ENCODE results near the gene IL16. TPM values are rescaled to one million over a fixed set of nuclear protein-coding genes. Genes with fewer than 3 reads are reported as not detected.
A peak's percentile ranks its signal among the peaks of the same experiment; 100 is the strongest.

Gene IL16
- 100 to 1,000 TPM in 2 of 3 donors, 10 to 100 TPM in 1; 98.1 to 153 (median 114) TPM for total RNA-seq
- 140 TPM for total RNA-seq (2013)

DNA sequence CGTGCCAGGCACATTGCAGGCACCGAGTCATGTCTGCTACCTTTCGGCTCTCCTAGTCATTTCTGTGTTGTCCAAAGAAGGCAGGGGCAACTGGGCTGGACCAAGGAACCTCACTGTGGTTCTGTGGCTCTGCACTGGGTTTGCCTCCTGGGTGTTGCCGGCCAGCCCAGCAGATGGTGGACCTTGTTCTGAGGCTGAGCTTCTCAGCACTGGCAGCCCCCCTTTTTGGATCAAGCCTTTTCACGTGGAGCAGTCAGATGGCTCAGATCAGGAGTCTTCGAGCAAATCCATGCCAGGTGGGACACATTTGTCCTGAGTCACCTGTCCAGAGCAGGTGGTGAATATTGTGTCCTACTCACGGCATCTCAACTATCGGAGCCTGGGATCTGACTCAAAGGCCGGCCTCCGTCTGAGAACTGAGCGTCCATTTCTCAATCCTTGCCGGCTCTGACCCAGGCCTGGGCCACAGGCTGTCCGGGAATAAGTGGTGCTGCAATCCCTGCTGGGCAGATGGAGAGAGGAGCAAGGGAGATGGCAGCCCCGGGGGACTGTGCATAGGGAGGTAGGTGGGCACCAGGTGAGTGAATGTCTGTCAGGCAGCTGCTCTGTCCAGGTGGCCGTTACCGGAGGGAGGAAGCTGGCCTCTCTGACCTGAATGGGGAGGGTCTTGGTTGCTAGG lies at the start of gene IL16:
Gene IL16, plus strand, starts transcription at position 304 of the 679 bp plus-strand sequence. CDS start 28,521 bp downstream, outside the sequence.
- H3K4me3 ChIP-seq (ENCODE audit: low read length), result no peak within 1 kb of the TSS
- 87% methylated on average over 16 of the region's 16 CpGs for WGBS (ENCODE audit: insufficient coverage)
- H3K27ac Mint-ChIP-seq, result peak within 1 kb of the TSS in 1 of 2 donors; percentile 64

DNA sequence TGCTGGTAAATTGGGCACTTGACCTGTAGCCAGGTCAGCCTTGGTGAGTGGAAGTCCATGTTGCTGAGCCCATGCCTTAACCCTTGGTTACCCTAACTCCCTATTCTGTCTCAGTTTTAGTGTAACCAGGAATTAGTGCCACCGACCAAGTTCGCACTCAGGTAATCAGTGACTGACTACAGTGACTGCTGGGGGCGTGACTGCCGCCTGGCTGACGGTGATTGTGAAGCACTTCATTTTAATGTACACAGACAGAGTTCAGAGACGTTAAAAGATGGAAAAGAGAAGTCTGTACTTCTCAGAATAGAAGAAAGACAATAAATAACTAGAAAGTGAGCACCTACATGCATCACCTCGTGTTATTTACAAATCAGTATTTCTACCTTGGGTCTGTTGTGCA lies 45.3 kb upstream of the IL16 start:
- H3K27ac ChIP-seq (ENCODE audit: low read length), result no peak overlapping the region
- H3K9me3 ChIP-seq (ENCODE audit: control insufficient read depth, insufficient read depth, low read length), result no peaks in the 10 kb centered on the region
- H3K4me3 Mint-ChIP-seq, result no peak overlapping the region
- TF ChIP-seq CTCF (IDR thresholded peaks at IDR 0.05), result no peak
- no peaks in the 10 kb centered on the region for H3K36me3 ChIP-seq (ENCODE audit: control insufficient read depth, insufficient read depth, low read length)
- peaks cover 8 to 27% of the 10 kb centered on the region in 2 donors for H3K27me3 Mint-ChIP-seq (ENCODE audit: low read depth in 2 of 2)
- WGBS (ENCODE audit: insufficient coverage), result 93% methylated on average over 6 of the region's 7 CpGs
- no peaks in the 10 kb centered on the region for H3K4me1 ChIP-seq (ENCODE audit: control insufficient read depth, insufficient read depth, low read length)
- intact Hi-C loops (cut with micrococcal nuclease), result no loop called here
- H3K36me3 Mint-ChIP-seq, result no peaks in the 10 kb centered on the region
- H3K27ac Mint-ChIP-seq, result no peak overlapping the region
- ATAC-seq, result no peak
- no peak overlapping the region for H3K4me3 ChIP-seq (ENCODE audit: low read length)
- DNase-seq, result no peak
- no peaks in the 10 kb centered on the region for H3K4me1 Mint-ChIP-seq
- no peaks in the 10 kb centered on the region for H3K27me3 ChIP-seq (ENCODE audit: control insufficient read depth, insufficient read depth, low read length)
- H3K9me3 Mint-ChIP-seq, result no peaks in the 10 kb centered on the region

More for the DNA sequence above, at the start of gene IL16:
- no peak for TF ChIP-seq CTCF (IDR thresholded peaks at IDR 0.05)
- Histone ChIP-seq H3K36me3 (ENCODE audit: control insufficient read depth, insufficient read depth, low read length) (no peaks in the 10 kb centered on the region), H3K27me3 (ENCODE audit: control insufficient read depth, insufficient read depth, low read length) (no peaks in the 10 kb centered on the region), H3K27ac (ENCODE audit: low read length) (no peak within 1 kb of the TSS), H3K9me3 (ENCODE audit: control insufficient read depth, insufficient read depth, low read length) (no peaks in the 10 kb centered on the region), H3K4me1 (ENCODE audit: control insufficient read depth, insufficient read depth, low read length) (peaks cover 6% of the 10 kb centered on the region)
- Mint-ChIP-seq H3K4me3 (no peak within 1 kb of the TSS), H3K4me1 (peaks cover 12 to 13% of the 10 kb centered on the region in 2 donors), H3K36me3 (no peaks in the 10 kb centered on the region), H3K9me3 (no peaks in the 10 kb centered on the region), H3K27me3 (ENCODE audit: low read depth in 2 of 2) (peaks cover 0 to 2% of the 10 kb centered on the region in 2 donors)
- no peak for DNase-seq
- no peak for ATAC-seq
- intact Hi-C loops (cut with micrococcal nuclease), result no loop called here

- Mint-ChIP-seq H3K36me3 (no peaks in the 10 kb centered on the region), H3K9me3 (no peaks in the 10 kb centered on the region), H3K27me3 (ENCODE audit: low read depth in 2 of 2) (peaks cover 8 to 36% of the 10 kb centered on the region in 2 donors), H3K4me3 (no peak overlapping the region), H3K4me1 (peaks cover 0 to 4% of the 10 kb centered on the region in 2 donors), H3K27ac (no peak overlapping the region)
- Histone ChIP-seq H3K4me1 (ENCODE audit: control insufficient read depth, insufficient read depth, low read length) (no peaks in the 10 kb centered on the region), H3K36me3 (ENCODE audit: control insufficient read depth, insufficient read depth, low read length) (no peaks in the 10 kb centered on the region), H3K4me3 (ENCODE audit: low read length) (no peak overlapping the region), H3K9me3 (ENCODE audit: control insufficient read depth, insufficient read depth, low read length) (no peaks in the 10 kb centered on the region), H3K27me3 (ENCODE audit: control insufficient read depth, insufficient read depth, low read length) (no peaks in the 10 kb centered on the region), H3K27ac (ENCODE audit: low read length) (no peak overlapping the region)
- TF ChIP-seq CTCF (IDR thresholded peaks at IDR 0.05), result no peak
- ATAC-seq (no peak), DNase-seq (no peak)
- WGBS (ENCODE audit: insufficient coverage), result 94% methylated on average over 2 of the region's 4 CpGs
- intact Hi-C loops (cut with micrococcal nuclease), result no loop called here
Observed at GRCh38 chr15:81152339-81152738, 44.3 kb upstream of the IL16 start.

GRCh38 chr15:81152799-81153198 lies 43.9 kb upstream of the IL16 start:
- Mint-ChIP-seq H3K9me3 (no peaks in the 10 kb centered on the region), H3K27ac (no peak overlapping the region), H3K4me1 (peaks cover 0 to 4% of the 10 kb centered on the region in 2 donors), H3K27me3 (ENCODE audit: low read depth in 2 of 2) (peaks cover 9 to 38% of the 10 kb centered on the region in 2 donors), H3K4me3 (no peak overlapping the region), H3K36me3 (no peaks in the 10 kb centered on the region)
- Histone ChIP-seq H3K9me3 (ENCODE audit: control insufficient read depth, insufficient read depth, low read length) (no peaks in the 10 kb centered on the region), H3K36me3 (ENCODE audit: control insufficient read depth, insufficient read depth, low read length) (no peaks in the 10 kb centered on the region), H3K4me3 (ENCODE audit: low read length) (no peak overlapping the region), H3K4me1 (ENCODE audit: control insufficient read depth, insufficient read depth, low read length) (no peaks in the 10 kb centered on the region), H3K27ac (ENCODE audit: low read length) (no peak overlapping the region), H3K27me3 (ENCODE audit: control insufficient read depth, insufficient read depth, low read length) (no peaks in the 10 kb centered on the region)
- TF ChIP-seq CTCF (IDR thresholded peaks at IDR 0.05), result no peak
- 96% methylated on average over 4 of the region's 4 CpGs for WGBS (ENCODE audit: insufficient coverage)
- no peak for ATAC-seq
- intact Hi-C loops (cut with micrococcal nuclease), result no loop called here
- DNase-seq, result no peak

Measured in natural killer cell (primary cell).